ENCODE measurements around the gene PTPN3. TPM values are rescaled to one million over a fixed set of nuclear protein-coding genes. Genes with fewer than 3 reads are reported as not detected.

PTPN3 gene
- total RNA-seq, 2 donors from 2014 or later, result 6.9 to 7.9 TPM

DNA sequence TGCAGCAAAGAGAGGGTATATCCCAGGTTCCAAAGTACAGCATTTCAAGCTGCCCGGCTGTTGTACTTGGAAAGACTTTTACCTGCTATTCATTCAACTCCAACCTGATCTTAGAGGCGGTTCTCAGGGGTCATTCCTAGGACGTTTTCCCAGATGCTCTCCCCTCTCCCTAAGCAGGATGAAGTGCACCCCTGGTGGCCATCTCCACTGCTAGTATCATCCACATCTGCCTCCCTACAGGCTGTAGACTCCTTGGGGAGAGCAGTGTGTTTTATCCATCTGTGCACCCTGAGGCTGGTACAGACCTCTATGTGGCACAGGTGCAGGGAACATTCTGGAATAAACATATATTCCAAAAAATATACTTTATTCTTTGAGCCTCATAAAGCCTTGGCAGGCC is 56.8 kb downstream of the PTPN3 start:
- H3K27ac ChIP-seq, result no peak overlapping the region
- H3K27me3 ChIP-seq, result no peaks in the 10 kb centered on the region

GRCh38 chr9:109440797-109441287 is 57.3 kb downstream of the PTPN3 start:
- no peak overlapping the region for H3K4me3 ChIP-seq
- H3K9me3 ChIP-seq, result no peaks in the 10 kb centered on the region
- TF ChIP-seq, protein P1, sequence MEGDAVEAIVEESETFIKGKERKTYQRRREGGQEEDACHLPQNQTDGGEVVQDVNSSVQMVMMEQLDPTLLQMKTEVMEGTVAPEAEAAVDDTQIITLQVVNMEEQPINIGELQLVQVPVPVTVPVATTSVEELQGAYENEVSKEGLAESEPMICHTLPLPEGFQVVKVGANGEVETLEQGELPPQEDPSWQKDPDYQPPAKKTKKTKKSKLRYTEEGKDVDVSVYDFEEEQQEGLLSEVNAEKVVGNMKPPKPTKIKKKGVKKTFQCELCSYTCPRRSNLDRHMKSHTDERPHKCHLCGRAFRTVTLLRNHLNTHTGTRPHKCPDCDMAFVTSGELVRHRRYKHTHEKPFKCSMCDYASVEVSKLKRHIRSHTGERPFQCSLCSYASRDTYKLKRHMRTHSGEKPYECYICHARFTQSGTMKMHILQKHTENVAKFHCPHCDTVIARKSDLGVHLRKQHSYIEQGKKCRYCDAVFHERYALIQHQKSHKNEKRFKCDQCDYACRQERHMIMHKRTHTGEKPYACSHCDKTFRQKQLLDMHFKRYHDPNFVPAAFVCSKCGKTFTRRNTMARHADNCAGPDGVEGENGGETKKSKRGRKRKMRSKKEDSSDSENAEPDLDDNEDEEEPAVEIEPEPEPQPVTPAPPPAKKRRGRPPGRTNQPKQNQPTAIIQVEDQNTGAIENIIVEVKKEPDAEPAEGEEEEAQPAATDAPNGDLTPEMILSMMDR (IDR thresholded peaks at IDR 0.05), result peak; percentile 83
- no peak overlapping the region for H3K27ac ChIP-seq
- no peaks in the 10 kb centered on the region for H3K36me3 ChIP-seq
- no peaks in the 10 kb centered on the region for H3K27me3 ChIP-seq
- H3K4me1 ChIP-seq, result peaks cover 4 to 18% of the 10 kb centered on the region in 2 donors
- peak; percentile 65 for DNase-seq (ENCODE audit: low spot score)

More for the DNA sequence above, 56.8 kb downstream of the PTPN3 start:
- H3K4me1 ChIP-seq, result peaks cover 4 to 18% of the 10 kb centered on the region in 2 donors
- TF ChIP-seq, protein P1 (IDR thresholded peaks at IDR 0.05), result no peak
- no peaks in the 10 kb centered on the region for H3K36me3 ChIP-seq
- DNase-seq (ENCODE audit: low spot score), result no peak
- no peaks in the 10 kb centered on the region for H3K9me3 ChIP-seq
- no peak overlapping the region for H3K4me3 ChIP-seq

DNA sequence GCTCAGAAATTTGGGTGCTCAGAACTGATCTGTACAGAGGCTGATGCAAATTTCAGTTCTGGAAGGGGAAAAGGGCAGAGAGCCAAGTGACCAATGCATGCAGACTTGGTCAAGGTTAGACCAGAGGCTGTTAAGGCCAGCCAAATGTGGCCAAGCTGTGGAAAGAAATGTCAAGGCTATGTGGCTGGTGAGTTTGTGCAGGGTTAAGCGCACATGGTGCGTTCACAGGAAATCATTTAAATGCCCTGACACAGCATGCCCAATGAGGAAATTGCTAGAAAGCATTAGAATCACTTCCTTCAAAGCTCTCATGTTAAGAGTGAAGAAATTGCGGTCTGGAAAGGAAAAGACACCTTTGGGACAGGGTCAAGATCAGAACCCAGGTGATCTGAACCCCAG is 58.0 kb downstream of the PTPN3 start:
- H3K4me3 ChIP-seq, result no peak overlapping the region
- H3K9me3 ChIP-seq, result no peaks in the 10 kb centered on the region
- peak; percentile 28 for DNase-seq (ENCODE audit: low spot score)
- peaks cover 4 to 18% of the 10 kb centered on the region in 2 donors for H3K4me1 ChIP-seq
- H3K27ac ChIP-seq, result no peak overlapping the region
- H3K36me3 ChIP-seq, result no peaks in the 10 kb centered on the region
- TF ChIP-seq, protein P1 (IDR thresholded peaks at IDR 0.05), result no peak
- no peaks in the 10 kb centered on the region for H3K27me3 ChIP-seq

- DNase-seq (ENCODE audit: low spot score), result peak; percentile 26
- TF ChIP-seq, protein P1 (IDR thresholded peaks at IDR 0.05), result no peak
- Histone ChIP-seq H3K4me1 (peaks cover 4 to 18% of the 10 kb centered on the region in 2 donors), H3K27me3 (no peaks in the 10 kb centered on the region), H3K36me3 (no peaks in the 10 kb centered on the region), H3K4me3 (no peak overlapping the region), H3K9me3 (no peaks in the 10 kb centered on the region), H3K27ac (no peak overlapping the region)
Measured at GRCh38 chr9:109439378-109440116, 58.6 kb downstream of the PTPN3 start.

- H3K27me3 ChIP-seq, result no peaks in the 10 kb centered on the region
- TF ChIP-seq, protein P1 (IDR thresholded peaks at IDR 0.05), result no peak
- peak; percentile 36 for DNase-seq (ENCODE audit: low spot score)
- no peak overlapping the region for H3K27ac ChIP-seq
- H3K9me3 ChIP-seq, result no peaks in the 10 kb centered on the region
- peaks cover 4 to 18% of the 10 kb centered on the region in 2 donors for H3K4me1 ChIP-seq
- no peaks in the 10 kb centered on the region for H3K36me3 ChIP-seq
- no peak overlapping the region for H3K4me3 ChIP-seq
Measured at GRCh38 chr9:109437286-109437685, 60.8 kb downstream of the PTPN3 start.
